ENCODE data around the gene GABBR2. TPM values are rescaled to one million over a fixed set of nuclear protein-coding genes. Genes with fewer than 3 reads are reported as not detected.

Gene GABBR2
- total RNA-seq, 1 donor from 2014 or later, result 116 TPM

DNA sequence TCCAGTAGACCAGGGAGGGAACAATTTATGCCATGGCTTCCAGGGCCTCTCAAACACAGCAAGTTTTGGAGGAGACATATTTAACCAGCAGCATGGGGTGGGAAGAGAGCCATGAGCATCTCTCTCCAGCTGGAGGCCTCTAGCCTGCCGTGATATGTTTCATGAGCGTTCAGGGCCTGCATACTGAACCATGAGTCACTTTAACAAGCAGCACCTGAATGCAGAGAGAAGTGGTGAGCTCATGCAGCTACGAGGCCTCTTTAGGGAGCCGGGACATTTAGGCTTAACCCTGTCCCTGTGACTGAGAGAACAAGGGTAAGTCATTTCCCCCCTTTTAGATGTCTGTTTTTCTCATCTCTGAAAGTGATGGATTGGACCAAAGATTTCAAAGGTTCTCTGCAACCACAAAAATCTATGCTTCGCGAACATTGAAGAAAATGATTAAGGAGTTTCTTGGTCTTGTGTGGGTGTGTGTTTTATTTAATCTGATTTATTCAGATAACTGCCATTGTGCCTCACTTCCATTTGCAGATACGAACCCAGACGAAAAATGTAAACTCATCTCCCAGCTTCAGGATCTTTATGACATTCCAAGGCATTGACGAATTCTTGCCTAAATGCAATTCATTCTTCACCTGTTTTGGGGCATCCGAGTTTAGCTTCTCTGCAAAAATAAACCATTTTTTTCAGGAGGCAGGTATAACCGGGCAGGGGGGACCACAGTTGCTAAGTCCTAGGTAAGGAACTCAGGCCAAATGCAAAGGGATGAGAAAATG is 157.0 kb downstream of the GABBR2 start:
- no peak for DNase-seq
- Mint-ChIP-seq H3K9me3 (ENCODE audit: unreplicated experiment) (peaks cover 2% of the 10 kb centered on the region), H3K27ac (ENCODE audit: unreplicated experiment) (no peak overlapping the region), H3K36me3 (ENCODE audit: unreplicated experiment) (no peaks in the 10 kb centered on the region), H3K27me3 (ENCODE audit: unreplicated experiment) (no peaks in the 10 kb centered on the region), H3K4me1 (ENCODE audit: low read depth, unreplicated experiment) (peaks cover 2% of the 10 kb centered on the region), H3K4me3 (ENCODE audit: unreplicated experiment) (no peak overlapping the region)
- TF ChIP-seq CTCF (IDR thresholded peaks at IDR 0.05; ENCODE audit: partially characterized antibody, unreplicated experiment), result no peak

- Mint-ChIP-seq H3K9me3 (ENCODE audit: unreplicated experiment) (no peaks in the 10 kb centered on the region), H3K4me1 (ENCODE audit: low read depth, unreplicated experiment) (peaks cover 2% of the 10 kb centered on the region), H3K27me3 (ENCODE audit: unreplicated experiment) (no peaks in the 10 kb centered on the region), H3K36me3 (ENCODE audit: unreplicated experiment) (no peaks in the 10 kb centered on the region), H3K4me3 (ENCODE audit: unreplicated experiment) (no peak overlapping the region), H3K27ac (ENCODE audit: unreplicated experiment) (no peak overlapping the region)
- no peak for DNase-seq
- no peak for TF ChIP-seq CTCF (IDR thresholded peaks at IDR 0.05; ENCODE audit: partially characterized antibody, unreplicated experiment)
Measured at GRCh38 chr9:98550206-98550820, 158.4 kb downstream of the GABBR2 start.

DNA sequence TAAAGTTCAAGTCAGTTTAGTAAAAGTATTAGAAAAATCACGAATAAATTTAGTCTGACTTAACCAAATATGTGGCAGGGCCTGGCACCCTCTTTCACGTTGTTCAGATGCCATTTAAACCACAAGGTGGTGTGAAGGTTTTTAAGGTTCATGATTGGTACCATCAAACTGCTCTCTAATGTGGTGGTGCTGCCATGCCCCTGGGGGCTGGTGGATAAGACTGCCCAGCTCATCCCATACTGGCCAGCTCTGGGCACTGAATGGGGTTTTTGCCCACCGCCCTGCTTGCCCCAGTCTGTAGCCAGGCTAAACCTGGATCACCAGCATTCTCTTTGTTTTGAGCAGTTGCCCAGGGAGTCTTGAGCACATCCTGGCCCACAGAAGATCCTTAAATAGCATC is 159.3 kb downstream of the GABBR2 start:
- TF ChIP-seq CTCF (IDR thresholded peaks at IDR 0.05; ENCODE audit: partially characterized antibody, unreplicated experiment), result no peak
- H3K4me3 Mint-ChIP-seq (ENCODE audit: unreplicated experiment), result no peak overlapping the region
- DNase-seq, result no peak
- H3K9me3 Mint-ChIP-seq (ENCODE audit: unreplicated experiment), result no peaks in the 10 kb centered on the region
- peaks cover 2% of the 10 kb centered on the region for H3K4me1 Mint-ChIP-seq (ENCODE audit: low read depth, unreplicated experiment)
- no peaks in the 10 kb centered on the region for H3K36me3 Mint-ChIP-seq (ENCODE audit: unreplicated experiment)
- H3K27me3 Mint-ChIP-seq (ENCODE audit: unreplicated experiment), result no peaks in the 10 kb centered on the region
- no peak overlapping the region for H3K27ac Mint-ChIP-seq (ENCODE audit: unreplicated experiment)

DNA sequence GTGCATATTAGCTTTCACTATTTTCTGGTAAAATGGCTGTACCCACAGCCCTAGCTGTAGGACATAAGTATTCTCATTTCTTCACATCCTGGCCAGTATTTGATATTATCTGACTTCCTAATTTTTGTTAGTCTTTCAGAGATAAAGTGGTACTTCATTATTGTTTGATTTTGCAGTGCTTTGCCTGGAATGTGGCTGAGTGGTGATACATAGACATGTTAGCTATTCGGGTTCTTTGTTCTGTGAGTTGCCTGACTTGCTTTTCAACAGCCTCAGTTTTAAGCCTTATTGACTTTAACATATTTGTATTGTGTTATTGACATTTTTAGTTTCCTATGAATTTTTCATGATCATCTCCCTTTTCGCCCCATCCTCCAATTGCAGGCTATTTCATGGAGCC is 161.1 kb downstream of the GABBR2 start:
- no peak for DNase-seq
- H3K27ac Mint-ChIP-seq (ENCODE audit: unreplicated experiment), result no peak overlapping the region
- no peak for TF ChIP-seq CTCF (IDR thresholded peaks at IDR 0.05; ENCODE audit: partially characterized antibody, unreplicated experiment)
- no peaks in the 10 kb centered on the region for H3K9me3 Mint-ChIP-seq (ENCODE audit: unreplicated experiment)
- peaks cover 2% of the 10 kb centered on the region for H3K4me1 Mint-ChIP-seq (ENCODE audit: low read depth, unreplicated experiment)
- no peaks in the 10 kb centered on the region for H3K36me3 Mint-ChIP-seq (ENCODE audit: unreplicated experiment)
- no peak overlapping the region for H3K4me3 Mint-ChIP-seq (ENCODE audit: unreplicated experiment)
- peaks cover 4% of the 10 kb centered on the region for H3K27me3 Mint-ChIP-seq (ENCODE audit: unreplicated experiment)

DNA sequence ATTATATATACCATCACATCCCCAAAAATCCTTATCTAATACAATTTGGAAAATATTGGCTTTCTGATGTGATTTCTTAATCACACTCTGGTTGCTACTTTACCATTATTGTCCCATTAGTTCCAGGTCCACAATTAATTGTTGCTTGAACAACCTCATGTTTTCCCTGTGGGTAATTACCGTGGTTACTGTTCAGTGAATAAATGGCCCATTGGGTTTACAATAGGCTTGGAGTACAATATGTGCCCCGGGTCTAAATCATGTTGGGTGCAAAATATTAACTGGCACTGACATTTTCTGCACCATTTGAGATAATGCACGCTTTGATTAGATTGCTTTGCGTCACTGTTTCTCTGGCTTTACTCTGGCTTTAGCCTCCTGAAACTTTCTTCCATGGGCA is 163.7 kb downstream of the GABBR2 start:
- DNase-seq, result no peak
- TF ChIP-seq CTCF (IDR thresholded peaks at IDR 0.05; ENCODE audit: partially characterized antibody, unreplicated experiment), result no peak
- Mint-ChIP-seq H3K4me1 (ENCODE audit: low read depth, unreplicated experiment) (peaks cover 2% of the 10 kb centered on the region), H3K36me3 (ENCODE audit: unreplicated experiment) (no peaks in the 10 kb centered on the region), H3K27me3 (ENCODE audit: unreplicated experiment) (peaks cover 6% of the 10 kb centered on the region), H3K4me3 (ENCODE audit: unreplicated experiment) (no peak overlapping the region), H3K9me3 (ENCODE audit: unreplicated experiment) (no peaks in the 10 kb centered on the region), H3K27ac (ENCODE audit: unreplicated experiment) (no peak overlapping the region)
